HAP-1 (cell line): Measurements from ENCODE around the gene CD82.
"Not testable (repeated sequence)": the region's sequence is repeated elsewhere in the genome, so short reads cannot be mapped to it uniquely, and the experiment has no call there.

Experiments used
- DNase-seq, 2 experiments: peaks; one replicate each; pipeline ENCODE4 v3.0.0-alpha.2; 2016 to 2020; ENCODE audit warnings: low spot score in 2 of 2
- H3K27me3 ChIP-seq: fragments of 250-450 bp; sonication (Bioruptor Pico); 2 replicates; pipeline ENCODE4 v1.5.1; 2020; ENCODE audit warnings: low read depth, mild to moderate bottlenecking, moderate library complexity
- H3K36me3 ChIP-seq: fragments of 250-450 bp; sonication (Bioruptor Pico); replicated peaks from 2 replicates; pipeline ENCODE4 v1.5.1; 2020; ENCODE audit warnings: mild to moderate bottlenecking
- H3K4me1 ChIP-seq: fragments of 250-450 bp; sonication (Bioruptor Pico); 2 replicates; pipeline ENCODE4 v1.5.1; 2020; ENCODE audit warnings: mild to moderate bottlenecking
- H3K4me3 ChIP-seq: fragments of 250-450 bp; sonication (Bioruptor Pico); 2 replicates; pipeline ENCODE4 v1.5.1; 2020; ENCODE audit warnings: mild to moderate bottlenecking, moderate library complexity
- H3K9me3 ChIP-seq: fragments of 250-450 bp; sonication (Bioruptor Pico); 2 replicates; pipeline ENCODE4 v1.5.1; 2020; ENCODE audit warnings: mild to moderate bottlenecking, moderate library complexity
- in situ Hi-C: fragments of 300-500 bp; cut with MboI; formaldehyde crosslinking; loops from 3 replicates; pipeline ENCODE4 v1.14.3; 2020; ENCODE audit warnings: low sequenced_read_pairs, inconsistent platforms, mixed read lengths

CD82 gene

DNA sequence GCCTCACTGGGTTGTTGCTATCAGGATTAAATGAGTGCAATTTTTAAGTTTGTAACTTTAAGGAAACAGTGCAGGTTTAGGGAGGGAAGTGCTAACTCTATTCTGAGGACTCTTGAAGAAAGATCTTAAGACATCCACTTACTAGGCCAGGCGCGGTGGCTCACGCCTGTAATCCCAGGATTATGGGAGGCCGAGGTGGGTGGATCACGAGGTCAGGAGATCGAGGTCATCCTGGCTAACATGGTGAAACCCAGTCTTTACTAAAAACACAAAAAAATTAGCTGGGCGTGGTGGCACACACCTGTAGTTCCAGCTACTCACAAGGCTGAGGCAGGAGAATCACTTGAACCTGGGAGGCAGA, 5.5 kb upstream of the CD82 start:
- not testable (repeated sequence) for DNase-seq, H3K9me3 ChIP-seq, H3K4me1 ChIP-seq, H3K4me3 ChIP-seq, H3K36me3 ChIP-seq, H3K27me3 ChIP-seq
- in situ Hi-C loops: loop anchor here (5.0 to 10.0 kb wide), 2 partner anchors 57 to 335 kb away; no protein-coding TSS in a partner anchor

DNA sequence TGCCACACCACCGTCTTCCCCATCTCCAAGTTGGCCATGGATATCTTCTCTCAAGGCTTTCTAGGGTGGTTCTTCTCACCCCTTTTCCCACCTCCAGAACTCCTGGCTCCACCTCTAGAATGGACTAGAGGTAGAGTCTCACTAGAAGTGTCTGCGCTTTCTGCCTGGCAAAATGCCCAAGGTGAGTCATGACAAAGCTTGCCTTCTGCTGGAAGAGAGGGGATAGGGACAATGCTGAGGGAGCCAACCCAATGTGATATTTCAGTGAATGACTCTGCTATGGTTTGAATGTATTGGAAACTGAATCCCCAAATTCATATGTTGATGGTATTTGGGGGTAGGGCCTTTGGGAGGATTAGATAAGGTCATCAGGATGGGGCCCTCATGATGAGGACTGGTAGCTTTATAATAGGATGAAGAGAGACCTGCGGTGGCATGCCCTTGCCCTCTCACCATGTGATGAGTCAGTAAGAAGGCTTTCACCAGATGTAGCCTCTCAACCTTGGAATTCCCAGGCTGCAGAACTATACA, 4.1 kb upstream of the CD82 start:
- no peak for DNase-seq
- H3K9me3 ChIP-seq: no peaks in the 10 kb centered on the region
- in situ Hi-C loops: no loop called here
- H3K4me1 ChIP-seq: peaks cover 10% of the 10 kb centered on the region
- H3K4me3 ChIP-seq: no peak overlapping the region
- no peaks in the 10 kb centered on the region for H3K27me3 ChIP-seq
- H3K36me3 ChIP-seq: no peaks in the 10 kb centered on the region

DNA sequence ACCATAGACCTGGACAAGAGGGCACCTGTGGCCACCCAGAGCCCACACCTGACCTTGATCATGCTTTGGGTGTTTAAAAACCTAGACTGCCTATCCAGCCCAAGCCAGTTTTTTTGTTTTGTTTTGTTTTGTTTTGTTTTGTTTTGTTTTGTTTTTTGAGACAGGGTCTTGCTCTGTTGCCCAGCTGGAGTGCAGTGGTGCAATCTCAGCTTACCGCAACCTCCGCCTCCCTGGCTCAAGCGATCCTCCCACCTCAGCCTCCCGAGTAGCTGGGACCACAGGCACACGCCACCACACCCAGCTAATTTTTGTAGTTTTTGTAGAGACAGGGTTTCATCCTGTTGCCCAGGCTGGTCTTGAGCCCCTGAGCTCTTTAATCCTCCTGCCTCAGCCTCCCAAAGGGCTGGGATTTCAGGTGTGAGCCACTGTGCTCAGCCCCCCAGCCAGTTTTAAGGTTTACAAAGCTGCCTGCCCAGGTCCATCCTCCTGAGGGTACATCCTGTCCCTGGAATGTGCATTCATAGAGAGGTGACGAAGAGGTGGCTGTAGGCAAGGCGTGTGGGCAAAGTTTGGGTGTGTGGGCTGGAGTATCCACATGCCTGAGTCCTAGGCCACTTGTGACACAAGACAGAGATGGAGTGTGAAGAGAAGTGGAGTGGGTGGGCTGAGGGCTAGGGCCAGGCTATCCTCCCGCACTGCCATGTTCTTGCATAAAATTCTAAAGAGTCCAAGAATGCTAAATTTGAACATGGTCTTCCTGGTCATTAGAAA, 3.3 kb upstream of the CD82 start:
- Histone ChIP-seq H3K9me3 (no peaks in the 10 kb centered on the region), H3K36me3 (no peaks in the 10 kb centered on the region), H3K4me3 (no peak overlapping the region), H3K27me3 (no peaks in the 10 kb centered on the region), H3K4me1 (peaks cover 10% of the 10 kb centered on the region)
- in situ Hi-C loops: no loop called here
- no peak for DNase-seq

DNA sequence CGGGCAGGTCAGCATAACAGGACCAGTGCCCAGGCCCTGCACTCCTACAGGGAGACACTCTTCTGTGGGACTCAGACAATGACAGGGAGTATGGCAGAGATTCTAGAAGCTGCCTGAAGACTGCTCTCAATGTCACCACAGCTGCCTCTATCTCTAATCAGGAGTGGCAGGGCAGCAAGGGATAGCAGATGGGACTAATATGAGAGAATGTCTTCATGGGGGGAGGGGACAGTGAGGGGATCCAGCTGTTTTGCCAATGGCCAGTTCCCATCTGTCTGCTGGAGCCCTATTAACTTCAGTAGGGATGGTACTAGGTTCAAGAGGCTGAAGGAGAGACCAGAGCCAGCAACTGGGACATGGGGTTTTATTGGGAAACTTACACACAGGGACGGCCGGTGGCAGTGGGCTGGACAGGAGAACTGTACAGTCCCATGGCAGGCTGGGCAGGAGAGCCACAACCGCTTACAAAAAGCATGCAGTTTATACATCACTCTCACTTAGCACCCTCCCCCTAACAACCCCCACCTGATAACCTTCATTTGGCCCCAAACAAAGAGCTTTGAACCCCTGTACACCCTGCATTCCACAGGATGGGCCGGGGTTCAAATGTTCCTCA, 2.5 kb upstream of the CD82 start:
- H3K27me3 ChIP-seq: no peaks in the 10 kb centered on the region
- no peak overlapping the region for H3K4me3 ChIP-seq
- in situ Hi-C loops: no loop called here
- H3K36me3 ChIP-seq: no peaks in the 10 kb centered on the region
- DNase-seq: no peak
- no peaks in the 10 kb centered on the region for H3K9me3 ChIP-seq
- peaks cover 10% of the 10 kb centered on the region for H3K4me1 ChIP-seq

DNA sequence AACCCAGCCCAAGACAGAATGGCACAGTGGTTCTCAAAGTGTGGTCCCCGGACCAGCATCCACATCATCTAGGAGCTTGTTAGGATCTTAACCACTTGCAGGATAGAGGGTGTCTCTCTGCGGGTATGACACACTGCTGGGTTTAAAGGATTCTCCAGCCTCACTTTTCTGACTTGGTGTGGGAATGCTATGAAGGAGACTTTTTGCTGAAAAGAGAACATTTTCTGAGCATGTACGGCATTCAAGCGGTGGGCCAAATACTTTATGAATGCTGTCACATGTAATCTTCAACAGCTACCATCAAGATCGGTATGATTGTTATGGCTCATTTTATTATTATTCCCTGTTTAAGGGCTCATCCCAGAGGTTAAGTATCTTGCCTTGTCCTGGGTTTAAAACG, 1.8 kb upstream of the CD82 start:
- Histone ChIP-seq H3K4me1 (peaks cover 10% of the 10 kb centered on the region), H3K9me3 (no peaks in the 10 kb centered on the region), H3K27me3 (no peaks in the 10 kb centered on the region), H3K4me3 (no peak overlapping the region), H3K36me3 (no peaks in the 10 kb centered on the region)
- in situ Hi-C loops: no loop called here
- no peak for DNase-seq

DNA sequence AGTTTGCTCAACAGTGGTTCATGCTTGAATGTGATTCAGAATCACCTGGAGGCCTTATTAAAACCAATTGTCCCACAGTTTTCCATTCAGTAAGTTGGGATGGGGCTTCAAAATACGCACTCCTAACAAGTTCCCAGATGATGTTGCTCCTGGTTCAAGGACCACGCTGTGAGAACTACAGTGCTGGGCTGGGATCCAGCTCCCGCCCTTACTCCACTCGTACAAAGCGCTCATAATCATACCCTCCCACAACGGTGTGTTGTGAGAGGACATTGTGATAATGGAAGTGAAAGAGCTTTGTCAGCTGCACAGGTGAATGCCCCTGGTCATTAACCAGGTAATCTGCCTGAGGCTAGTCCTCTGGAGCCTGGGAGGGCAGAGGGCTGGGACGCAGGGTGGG, 1.3 kb upstream of the CD82 start:
- Histone ChIP-seq H3K4me3 (no peak overlapping the region), H3K9me3 (no peaks in the 10 kb centered on the region), H3K36me3 (no peaks in the 10 kb centered on the region), H3K27me3 (no peaks in the 10 kb centered on the region), H3K4me1 (peaks cover 10% of the 10 kb centered on the region)
- in situ Hi-C loops: no loop called here
- no peak for DNase-seq

DNA sequence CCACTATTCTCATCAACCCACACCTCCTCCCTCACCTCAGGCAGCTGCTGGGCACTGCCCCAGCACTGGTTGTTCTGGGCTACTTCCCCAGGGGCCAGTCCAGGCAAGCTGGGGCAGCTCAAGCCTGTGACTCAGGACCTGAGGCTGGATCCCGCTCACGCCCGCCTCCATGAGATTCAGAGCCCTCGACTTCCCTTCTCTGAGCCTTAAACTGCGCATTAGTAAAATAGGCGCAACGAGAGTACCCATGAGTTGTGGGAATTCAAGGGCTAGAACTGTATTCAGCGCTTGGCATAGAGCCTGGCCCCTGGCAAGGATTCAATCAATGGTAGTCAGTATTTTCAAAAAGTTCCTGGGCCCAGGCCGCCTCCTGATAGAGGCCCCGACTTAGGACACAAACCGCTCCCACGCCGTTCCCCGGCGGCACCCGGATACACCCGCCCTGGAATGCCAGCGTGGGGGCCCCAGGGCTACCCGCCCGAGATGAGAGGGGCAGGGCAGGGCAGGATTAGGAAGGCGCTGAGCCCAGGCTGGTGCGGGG, 723 bp upstream of the CD82 start:
- Histone ChIP-seq H3K36me3 (no peaks in the 10 kb centered on the region), H3K27me3 (no peaks in the 10 kb centered on the region), H3K4me1 (peaks cover 7% of the 10 kb centered on the region), H3K4me3 (peak overlapping the region; percentile 32), H3K9me3 (no peaks in the 10 kb centered on the region)
- in situ Hi-C loops: no loop called here
- no peak for DNase-seq

DNA sequence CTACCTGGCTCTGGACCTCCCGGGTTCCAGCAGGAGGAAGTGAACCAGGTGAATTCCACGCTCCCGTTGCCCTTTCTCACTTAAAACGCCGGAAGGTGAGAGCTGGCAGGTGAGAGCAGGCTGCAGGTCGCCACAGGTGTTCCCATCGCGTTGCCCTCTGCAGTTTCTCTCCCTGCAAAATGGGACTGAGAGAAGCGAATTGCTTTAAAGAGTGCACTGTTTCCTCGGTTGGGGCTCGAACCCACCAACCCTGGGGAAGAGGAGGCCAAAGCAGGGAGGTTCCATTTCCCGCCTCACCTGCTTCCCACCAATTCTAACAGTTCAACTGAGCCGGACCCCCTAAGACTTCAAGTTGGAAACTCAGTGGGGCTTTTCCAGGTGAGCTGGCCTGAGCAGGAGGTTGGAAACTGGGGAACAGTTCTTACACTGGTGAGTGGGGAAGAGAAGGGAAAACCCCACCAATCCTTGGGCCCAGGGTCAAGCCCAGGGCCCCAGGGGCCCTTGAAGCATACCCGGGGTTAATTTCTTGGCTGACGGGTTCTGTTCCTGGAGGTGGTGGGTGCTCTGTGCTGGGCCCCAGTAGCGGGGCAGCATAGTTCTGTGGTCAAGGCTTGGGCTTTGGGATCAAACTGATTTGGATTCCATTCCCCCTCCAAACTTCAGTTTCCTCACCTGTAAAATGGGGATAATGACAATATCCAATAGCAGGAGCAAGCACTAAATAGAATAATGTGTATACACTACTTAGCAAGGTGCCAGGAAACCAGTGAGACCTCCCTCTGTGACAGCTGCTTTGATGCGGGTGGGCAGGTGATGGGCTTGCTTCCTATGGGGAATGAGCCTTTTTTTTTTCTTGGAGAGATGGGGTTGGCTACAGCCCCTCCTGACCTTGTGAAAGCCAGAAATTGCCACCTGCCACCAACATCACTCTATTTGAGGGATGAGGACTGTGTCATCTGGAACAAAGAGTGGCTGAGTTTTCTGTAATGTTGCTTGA, 788 bp downstream of the CD82 start:
- in situ Hi-C loops: no loop called here
- no peaks in the 10 kb centered on the region for H3K9me3 ChIP-seq
- peaks cover 7% of the 10 kb centered on the region for H3K4me1 ChIP-seq
- no peak for DNase-seq
- no peaks in the 10 kb centered on the region for H3K27me3 ChIP-seq
- peak overlapping the region; percentile 41 for H3K4me3 ChIP-seq
- H3K36me3 ChIP-seq: no peaks in the 10 kb centered on the region

DNA sequence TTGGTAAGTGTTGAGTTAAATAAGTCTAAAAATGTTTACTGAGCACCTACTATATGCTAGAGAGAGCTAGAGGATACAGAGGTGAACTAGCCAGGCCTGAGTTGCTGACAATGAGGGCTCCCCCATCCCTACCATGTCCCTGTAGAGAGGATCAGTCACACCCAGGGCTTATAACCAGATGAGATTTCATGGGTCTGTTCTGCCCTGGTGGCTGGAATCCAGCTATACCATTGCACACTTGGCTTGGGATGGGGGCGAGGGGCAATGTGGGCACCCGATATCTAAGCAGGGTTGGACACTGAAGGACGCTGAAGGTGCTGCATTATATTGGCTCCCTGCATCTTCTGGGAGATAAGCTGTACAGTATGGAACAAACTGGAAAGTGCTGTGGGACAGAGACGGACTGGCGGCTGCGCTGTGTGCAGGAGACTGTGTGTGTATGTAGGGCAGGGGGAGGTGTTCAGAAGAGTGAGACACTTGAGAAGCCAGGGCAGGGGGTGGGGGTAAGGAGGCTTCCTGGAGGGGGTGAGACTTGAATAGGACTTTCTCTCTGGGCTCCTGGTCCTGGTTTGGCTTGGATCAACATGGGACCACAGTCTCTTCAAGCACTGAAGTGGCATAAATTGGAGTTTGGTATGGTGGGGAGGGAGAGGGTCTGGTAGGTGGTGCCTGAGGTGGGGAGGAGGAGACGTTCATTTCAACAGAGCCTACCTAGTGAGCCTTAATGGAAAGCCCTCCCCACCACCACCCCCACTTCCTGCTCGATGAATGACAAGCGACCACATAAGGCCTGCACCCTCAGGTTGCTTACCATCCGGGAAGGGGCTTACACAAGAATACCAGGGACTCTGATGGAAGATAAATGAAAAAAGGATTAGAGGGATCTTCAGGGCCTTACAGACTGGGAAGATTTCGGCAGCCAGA, 1.8 kb downstream of the CD82 start:
- no peaks in the 10 kb centered on the region for H3K27me3 ChIP-seq
- H3K9me3 ChIP-seq: no peaks in the 10 kb centered on the region
- H3K4me3 ChIP-seq: no peak overlapping the region
- no peaks in the 10 kb centered on the region for H3K36me3 ChIP-seq
- no peak for DNase-seq
- in situ Hi-C loops: no loop called here
- H3K4me1 ChIP-seq: peaks cover 7% of the 10 kb centered on the region

DNA sequence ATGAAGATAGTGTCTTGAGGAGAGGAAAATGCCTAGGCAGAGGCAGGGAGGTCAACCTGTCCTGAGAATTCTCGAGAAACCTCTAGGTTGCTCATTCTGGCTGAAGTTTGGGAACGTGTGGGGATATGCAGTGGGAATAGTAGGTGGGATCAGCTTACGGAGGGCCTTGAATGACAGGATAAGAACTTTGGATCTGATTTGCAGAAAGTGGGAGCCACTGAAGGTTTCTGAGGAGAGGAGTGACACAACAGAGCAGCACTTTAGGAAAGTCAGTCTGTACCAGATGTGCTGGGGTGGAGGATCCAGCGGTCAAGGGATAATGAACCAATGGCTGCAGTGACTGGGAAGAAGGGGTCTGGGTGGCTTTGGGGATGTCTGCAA, 2.4 kb downstream of the CD82 start:
- no peak for DNase-seq
- peaks cover 7% of the 10 kb centered on the region for H3K4me1 ChIP-seq
- no peak overlapping the region for H3K4me3 ChIP-seq
- no peaks in the 10 kb centered on the region for H3K27me3 ChIP-seq
- H3K9me3 ChIP-seq: no peaks in the 10 kb centered on the region
- in situ Hi-C loops: no loop called here
- H3K36me3 ChIP-seq: no peaks in the 10 kb centered on the region

DNA sequence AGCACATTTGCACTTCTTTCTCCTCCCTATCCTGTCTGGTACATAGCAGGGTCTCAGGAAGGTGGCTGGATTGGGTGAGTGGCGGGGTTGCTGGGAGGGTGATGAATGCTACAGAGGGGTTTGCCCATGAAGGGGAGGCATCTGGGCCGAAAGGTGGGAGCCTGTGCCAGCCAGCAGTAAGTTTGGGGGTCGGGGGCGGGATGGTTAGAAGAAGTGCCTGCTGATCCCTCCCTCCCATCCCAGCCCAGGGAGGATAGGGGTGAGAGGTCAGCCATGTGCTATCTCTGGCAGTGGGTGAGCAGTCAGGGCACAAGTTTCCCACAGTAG, 2.8 kb downstream of the CD82 start:
- Histone ChIP-seq H3K9me3 (no peaks in the 10 kb centered on the region), H3K4me1 (peaks cover 7% of the 10 kb centered on the region), H3K4me3 (no peak overlapping the region), H3K27me3 (no peaks in the 10 kb centered on the region), H3K36me3 (no peaks in the 10 kb centered on the region)
- DNase-seq: no peak
- in situ Hi-C loops: no loop called here

DNA sequence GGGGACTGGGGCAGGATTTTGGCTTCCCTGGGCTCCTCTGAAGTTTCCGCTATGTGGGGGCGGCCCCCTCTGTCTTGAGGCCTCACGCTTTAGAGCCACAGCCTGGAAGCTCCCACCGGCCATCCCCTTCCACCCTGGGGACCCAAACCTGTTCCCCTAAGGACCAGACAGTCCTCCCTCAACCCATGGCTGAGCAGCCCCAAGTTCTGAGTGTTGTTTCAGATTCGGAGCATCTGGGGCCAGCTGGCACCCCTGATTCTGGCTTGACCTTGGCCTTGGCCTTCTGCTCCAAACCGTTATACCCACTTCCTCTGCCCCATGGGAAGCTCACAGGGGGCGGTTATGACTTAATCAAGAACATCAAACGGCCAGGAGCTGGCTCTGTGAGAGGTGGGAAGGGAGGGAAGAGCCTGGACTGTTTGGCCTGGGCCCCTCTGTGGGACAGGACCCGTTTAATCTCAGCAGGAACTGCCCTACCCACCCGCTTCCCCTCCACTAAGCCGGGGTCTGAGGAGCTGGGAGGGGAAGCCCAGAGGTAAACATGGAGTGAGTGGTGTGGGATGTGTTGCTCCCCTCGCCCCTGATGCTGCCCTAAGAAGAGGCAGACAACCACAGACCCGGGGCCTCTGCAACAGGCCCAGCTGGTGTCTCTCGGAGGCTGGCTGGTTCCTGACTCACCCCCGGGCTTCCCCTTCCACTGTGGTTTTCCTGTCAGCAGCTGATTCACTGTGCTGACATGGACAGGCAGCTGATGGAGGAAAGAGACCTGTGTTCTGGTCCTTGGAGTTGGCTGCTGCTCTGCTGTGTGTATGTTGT, 3.4 kb downstream of the CD82 start:
- DNase-seq: no peak
- no peak overlapping the region for H3K4me3 ChIP-seq
- H3K4me1 ChIP-seq: peaks cover 7% of the 10 kb centered on the region
- H3K27me3 ChIP-seq: no peaks in the 10 kb centered on the region
- in situ Hi-C loops: no loop called here
- H3K9me3 ChIP-seq: no peaks in the 10 kb centered on the region
- no peaks in the 10 kb centered on the region for H3K36me3 ChIP-seq
